Measurements from ENCODE around the gene NHLH2. TPM values are rescaled to one million over a fixed set of nuclear protein-coding genes. Genes with fewer than 3 reads are reported as not detected.

The NHLH2 gene
- total RNA-seq, 1 donor from 2014 or later: not detected

DNA sequence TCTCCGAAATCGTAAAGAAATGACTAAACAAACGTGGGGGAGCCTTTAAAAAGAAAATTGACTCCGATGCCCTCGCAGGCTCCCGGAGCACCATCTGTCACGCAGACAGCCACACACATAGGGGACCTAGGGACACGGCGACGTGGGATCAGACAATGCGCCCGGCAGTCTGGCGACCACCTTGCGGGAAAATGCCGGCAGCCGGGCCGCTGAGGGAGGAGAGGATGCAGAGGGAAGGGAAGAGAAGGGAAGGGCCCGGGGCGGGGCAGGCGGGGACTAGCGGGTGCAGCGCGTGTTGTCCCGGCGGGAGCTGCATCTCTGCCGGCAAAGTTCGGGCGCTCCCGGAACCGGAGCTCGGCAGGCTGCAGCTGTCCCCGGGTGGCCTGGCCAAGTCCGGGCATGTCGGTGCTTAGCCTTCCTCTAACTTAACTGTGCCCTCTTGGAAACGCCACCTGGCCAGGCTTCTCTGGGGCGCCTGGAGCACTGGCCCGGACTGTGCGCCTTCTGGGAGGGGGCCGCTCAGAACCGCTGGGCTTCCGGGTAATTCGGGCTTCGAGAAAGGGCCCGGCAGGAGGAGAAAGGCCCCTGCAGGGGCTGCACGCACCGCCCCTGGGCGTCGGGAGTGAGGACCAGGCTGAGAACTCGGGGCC is 1.8 kb downstream of the NHLH2 start:
- no peak for TF ChIP-seq CTCF (IDR thresholded peaks at IDR 0.05)
- H3K36me3 Mint-ChIP-seq (ENCODE audit: low read depth): peaks cover 3% of the 10 kb centered on the region
- H3K27me3 Mint-ChIP-seq (ENCODE audit: low read depth): peaks cover 73% of the 10 kb centered on the region
- H3K4me1 Mint-ChIP-seq (ENCODE audit: low read depth): peaks cover 4% of the 10 kb centered on the region
- H3K27ac Mint-ChIP-seq (ENCODE audit: unreplicated experiment): peak overlapping the region; percentile 87
- no peaks in the 10 kb centered on the region for H3K9me3 Mint-ChIP-seq (ENCODE audit: low read depth)
- DNase-seq (ENCODE audit: low spot score): no peak
- H3K4me3 Mint-ChIP-seq (ENCODE audit: unreplicated experiment): peak overlapping the region; percentile 73

GRCh38 chr1:115838431-115839028 is 2.4 kb downstream of the NHLH2 start:
- Mint-ChIP-seq H3K27ac (ENCODE audit: unreplicated experiment) (no peak overlapping the region), H3K4me1 (ENCODE audit: low read depth) (peaks cover 4% of the 10 kb centered on the region), H3K4me3 (ENCODE audit: unreplicated experiment) (peak overlapping the region; percentile 73), H3K9me3 (ENCODE audit: low read depth) (no peaks in the 10 kb centered on the region), H3K27me3 (ENCODE audit: low read depth) (peaks cover 75% of the 10 kb centered on the region), H3K36me3 (ENCODE audit: low read depth) (peaks cover 3% of the 10 kb centered on the region)
- TF ChIP-seq CTCF (IDR thresholded peaks at IDR 0.05): no peak
- no peak for DNase-seq (ENCODE audit: low spot score)

GRCh38 chr1:115837740-115838421 is 3.0 kb downstream of the NHLH2 start:
- H3K36me3 Mint-ChIP-seq (ENCODE audit: low read depth): peaks cover 3% of the 10 kb centered on the region
- no peaks in the 10 kb centered on the region for H3K9me3 Mint-ChIP-seq (ENCODE audit: low read depth)
- TF ChIP-seq CTCF (IDR thresholded peaks at IDR 0.05): no peak
- no peak for DNase-seq (ENCODE audit: low spot score)
- peak overlapping the region; percentile 45 for H3K4me3 Mint-ChIP-seq (ENCODE audit: unreplicated experiment)
- peaks cover 75% of the 10 kb centered on the region for H3K27me3 Mint-ChIP-seq (ENCODE audit: low read depth)
- no peak overlapping the region for H3K27ac Mint-ChIP-seq (ENCODE audit: unreplicated experiment)
- peaks cover 4% of the 10 kb centered on the region for H3K4me1 Mint-ChIP-seq (ENCODE audit: low read depth)

DNA sequence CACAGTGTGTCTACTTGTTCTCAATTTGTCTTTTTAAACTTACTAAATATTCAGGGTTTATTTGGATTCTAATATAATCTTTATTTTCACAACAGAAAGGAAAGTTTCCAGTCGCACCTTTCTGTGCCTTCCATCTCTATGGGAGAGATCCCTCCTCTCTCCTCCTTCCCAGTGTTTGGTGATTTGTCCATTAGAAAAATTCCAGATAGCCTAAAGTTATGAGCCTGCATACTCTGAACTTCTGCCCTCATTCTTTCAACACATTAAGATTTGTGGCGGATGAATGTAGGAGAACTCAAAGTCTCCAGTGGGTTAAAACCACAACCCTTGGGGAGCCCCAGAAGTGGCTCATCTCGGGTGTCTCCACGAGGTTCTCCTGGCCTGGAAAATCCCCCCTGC is 3.6 kb downstream of the NHLH2 start:
- Mint-ChIP-seq H3K4me1 (ENCODE audit: low read depth) (peaks cover 4% of the 10 kb centered on the region), H3K9me3 (ENCODE audit: low read depth) (no peaks in the 10 kb centered on the region), H3K36me3 (ENCODE audit: low read depth) (peaks cover 3% of the 10 kb centered on the region), H3K4me3 (ENCODE audit: unreplicated experiment) (peak overlapping the region; percentile 20), H3K27ac (ENCODE audit: unreplicated experiment) (peak overlapping the region; percentile 6), H3K27me3 (ENCODE audit: low read depth) (peaks cover 75% of the 10 kb centered on the region)
- no peak for DNase-seq (ENCODE audit: low spot score)
- no peak for TF ChIP-seq CTCF (IDR thresholded peaks at IDR 0.05)

DNA sequence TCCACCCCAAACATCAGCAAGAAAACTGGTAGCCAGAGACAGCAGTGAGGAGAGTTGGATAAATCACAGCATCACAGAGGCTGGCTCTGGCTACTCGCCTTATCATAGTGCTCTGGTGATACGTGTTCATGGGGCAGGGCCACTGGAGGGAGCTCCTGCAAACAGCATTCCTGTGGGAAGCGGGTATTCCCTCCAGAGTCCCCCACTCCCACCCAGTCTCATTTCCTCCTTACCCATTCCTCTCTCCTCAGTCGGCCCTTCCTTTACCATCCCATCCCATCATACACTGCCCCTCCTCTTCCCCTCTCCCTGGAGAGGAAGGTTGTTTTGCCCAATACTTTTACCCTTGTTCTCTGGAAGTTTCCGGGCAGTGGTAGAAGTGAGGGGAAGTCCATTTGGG is 7.1 kb downstream of the NHLH2 start:
- Mint-ChIP-seq H3K27me3 (ENCODE audit: low read depth) (peaks cover 50% of the 10 kb centered on the region), H3K27ac (ENCODE audit: unreplicated experiment) (no peak overlapping the region), H3K4me3 (ENCODE audit: unreplicated experiment) (no peak overlapping the region), H3K36me3 (ENCODE audit: low read depth) (no peaks in the 10 kb centered on the region), H3K9me3 (ENCODE audit: low read depth) (no peaks in the 10 kb centered on the region), H3K4me1 (ENCODE audit: low read depth) (peaks cover 7% of the 10 kb centered on the region)
- TF ChIP-seq CTCF (IDR thresholded peaks at IDR 0.05): no peak
- DNase-seq (ENCODE audit: low spot score): no peak
